DOHH2 (cell line): ENCODE results near the gene FILIP1.

Source experiments
- EZH2phosphoT487 ChIP-seq: fragments of 200-600 bp; sonication (generic); IDR thresholded peaks from 2 replicates; pipeline ENCODE4 v1.6.1; 2017; ENCODE audit warnings: borderline replicate concordance, mild to moderate bottlenecking, antibody characterized with exemption, low read length, moderate library complexity, mixed read lengths
- TF ChIP-seq, protein P1 (sequence below): fragments of 200-600 bp; sonication (generic); IDR thresholded peaks from one replicate; pipeline ENCODE4 v1.5.1; 2014; ENCODE audit warnings: antibody characterized with exemption, mild to moderate bottlenecking, low read depth, low read length; ENCODE audit not compliant: poor library complexity, severe bottlenecking

DNA sequence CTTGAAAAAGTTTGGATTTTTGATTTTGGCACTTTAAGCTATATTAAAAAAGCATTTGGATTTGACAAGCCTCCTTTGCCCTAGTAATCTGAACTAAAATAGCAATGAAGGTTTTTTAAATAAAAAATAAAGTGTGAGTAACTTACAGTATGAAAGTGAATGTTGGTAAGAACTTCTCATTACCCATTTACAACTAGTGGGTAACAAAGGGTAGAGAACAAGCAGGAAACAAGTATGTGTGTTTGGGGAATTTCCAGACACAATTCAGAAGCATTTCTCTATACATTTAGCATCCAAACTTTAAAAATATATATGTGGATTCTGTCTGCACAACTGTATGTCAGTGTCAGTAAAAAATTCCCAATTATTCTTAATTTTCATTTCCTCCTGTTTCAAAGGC is 211.9 kb downstream of the FILIP1 start:
- TF ChIP-seq, protein P1, sequence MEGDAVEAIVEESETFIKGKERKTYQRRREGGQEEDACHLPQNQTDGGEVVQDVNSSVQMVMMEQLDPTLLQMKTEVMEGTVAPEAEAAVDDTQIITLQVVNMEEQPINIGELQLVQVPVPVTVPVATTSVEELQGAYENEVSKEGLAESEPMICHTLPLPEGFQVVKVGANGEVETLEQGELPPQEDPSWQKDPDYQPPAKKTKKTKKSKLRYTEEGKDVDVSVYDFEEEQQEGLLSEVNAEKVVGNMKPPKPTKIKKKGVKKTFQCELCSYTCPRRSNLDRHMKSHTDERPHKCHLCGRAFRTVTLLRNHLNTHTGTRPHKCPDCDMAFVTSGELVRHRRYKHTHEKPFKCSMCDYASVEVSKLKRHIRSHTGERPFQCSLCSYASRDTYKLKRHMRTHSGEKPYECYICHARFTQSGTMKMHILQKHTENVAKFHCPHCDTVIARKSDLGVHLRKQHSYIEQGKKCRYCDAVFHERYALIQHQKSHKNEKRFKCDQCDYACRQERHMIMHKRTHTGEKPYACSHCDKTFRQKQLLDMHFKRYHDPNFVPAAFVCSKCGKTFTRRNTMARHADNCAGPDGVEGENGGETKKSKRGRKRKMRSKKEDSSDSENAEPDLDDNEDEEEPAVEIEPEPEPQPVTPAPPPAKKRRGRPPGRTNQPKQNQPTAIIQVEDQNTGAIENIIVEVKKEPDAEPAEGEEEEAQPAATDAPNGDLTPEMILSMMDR, result no peak
- no peak for TF ChIP-seq EZH2phosphoT487
